HepG2 (cell line): Measurements from ENCODE around the gene ESYT3. TPM values are rescaled to one million over a fixed set of nuclear protein-coding genes. Genes with fewer than 3 reads are reported as not detected.

Experiments
- ATAC-seq: fragments of 200-7000 bp; cut with Tn5 transposase; 3 replicates; pipeline ENCODE4 v1.9.1; 2020; ENCODE audit warnings: mild to moderate bottlenecking, moderate library complexity
- BruUV-seq: library from RNA; stranded (reverse); fragments of 400-500 nt; replicated peaks from 2 replicates; lab custom pipeline; 2021; lab: Mats Ljungman, UMichigan
- CTCF ChIA-PET: fragments of 300-600 bp; formaldehyde crosslinking; extraction: SDS; loops from one replicate; lab custom pipeline; 2021; ENCODE audit warnings: low total read pairs, inconsistent platforms, low intra/inter-chr PET ratio; lab: Yijun Ruan, JAX
- POLR2A ChIA-PET: fragments of 350-600 bp; sonication (Branson Sonifier 250); formaldehyde crosslinking; loops from one replicate; lab custom pipeline; 2020; ENCODE audit warnings: antibody characterized with exemption, inconsistent platforms; lab: Yijun Ruan, JAX
- DNase-seq: peaks from one replicate; pipeline ENCODE4 v3.0.0-alpha.2; 2015; ENCODE audit warnings: low spot score
- FAIRE-seq: peaks from 3 replicates; lab custom pipeline; 2011; peaks lifted over from hg19 to GRCh38; lab: Jason Lieb, UNC
- H2AFZ ChIP-seq: one replicate; pipeline ENCODE4 v1.6.1; 2011; ENCODE audit warnings: low read length, inconsistent platforms
- H3K27ac ChIP-seq: fragments of 300-600 bp; 3 replicates; pipeline ENCODE4 v1.8.0; 2011; ENCODE audit warnings: mixed run types, mild to moderate bottlenecking, mixed read lengths, low read length, inconsistent platforms; ENCODE audit not compliant: insufficient read depth; ENCODE audit errors: extremely low read length
- H3K27me3 ChIP-seq, 2 experiments: fragments of 200-600 bp in 1 of 2; 2 replicates in 1 of 2; 3 replicates in 1 of 2; pipeline versions ENCODE4 v1.6.0 to v1.8.0; 2011; ENCODE audit warnings: low read length in 2 of 2, mild to moderate bottlenecking in 2 of 2, moderate library complexity in 2 of 2, inconsistent platforms in 1 of 2; ENCODE audit not compliant: insufficient read depth in 2 of 2, control insufficient read depth in 1 of 2
- H3K36me3 ChIP-seq, 2 experiments: fragments of 200-600 bp in 1 of 2; replicated peaks in 1 of 2; 2 replicates in 1 of 2; 3 replicates in 1 of 2; pipeline versions ENCODE4 v1.5.1 to v1.8.0; 2011; ENCODE audit warnings: low read length in 2 of 2, inconsistent platforms in 1 of 2; ENCODE audit not compliant: insufficient read depth in 2 of 2, control insufficient read depth in 1 of 2
- H3K4me1 ChIP-seq: 2 replicates; pipeline ENCODE4 v1.5.1; 2012; ENCODE audit warnings: low read length, inconsistent platforms; ENCODE audit not compliant: insufficient read depth
- H3K4me2 ChIP-seq: 2 replicates; pipeline ENCODE4 v1.6.0; 2011; ENCODE audit warnings: low read depth, low read length, inconsistent platforms
- H3K4me3 ChIP-seq, 3 experiments: fragments of 200-600 bp in 1 of 3; sonication (generic), shearing (Covaris generic) in 1 of 3; replicated peaks in 1 of 3; 2 replicates each; pipeline ENCODE4 v1.5.1; 2011 to 2016; ENCODE audit warnings: low read length in 3 of 3, inconsistent platforms in 2 of 3, low read depth in 2 of 3, mild to moderate bottlenecking in 2 of 3, control low read depth in 1 of 3, mixed read lengths in 1 of 3; ENCODE audit not compliant: insufficient read depth in 1 of 3
- H3K79me2 ChIP-seq: one replicate; pipeline ENCODE4 v1.6.1; 2011; ENCODE audit warnings: low read length, inconsistent platforms; ENCODE audit not compliant: insufficient read depth
- H3K9ac ChIP-seq: 2 replicates; pipeline ENCODE4 v1.6.0; 2011; ENCODE audit warnings: mild to moderate bottlenecking, low read depth, low read length, inconsistent platforms; ENCODE audit not compliant: insufficient read depth
- H3K9me3 ChIP-seq: 2 replicates; pipeline ENCODE4 v1.5.1; 2012; ENCODE audit warnings: mild to moderate bottlenecking, low read length
- H4K20me1 ChIP-seq: 2 replicates; pipeline ENCODE4 v1.6.0; 2011; ENCODE audit warnings: inconsistent platforms, mild to moderate bottlenecking, low read length, moderate library complexity; ENCODE audit not compliant: insufficient read depth
- CBFB ChIP-seq: sonication (generic); formaldehyde crosslinking; IDR thresholded peaks from 2 replicates; pipeline ENCODE4 v1.4.0; 2020; ENCODE audit warnings: missing genetic modification reagents
- CCDC6 ChIP-seq: sonication (generic); formaldehyde crosslinking; IDR thresholded peaks from 2 replicates; pipeline ENCODE4 v1.8.1; 2022; ENCODE audit warnings: mild to moderate bottlenecking, missing genetic modification reagents, moderate library complexity
- ELF4 ChIP-seq: sonication (generic); formaldehyde crosslinking; IDR thresholded peaks from 2 replicates; pipeline ENCODE4 v1.5.0; 2020; ENCODE audit warnings: missing genetic modification reagents, mild to moderate bottlenecking, moderate library complexity, borderline replicate concordance
- FOXC1 ChIP-seq: sonication (generic); formaldehyde crosslinking; IDR thresholded peaks from 2 replicates; pipeline ENCODE4 v1.8.0; 2022; ENCODE audit warnings: mild to moderate bottlenecking, missing genetic modification reagents, borderline replicate concordance
- HOXD1 ChIP-seq: sonication (generic); formaldehyde crosslinking; IDR thresholded peaks from 2 replicates; pipeline ENCODE4 v1.5.0; 2020; ENCODE audit warnings: missing genetic modification reagents
- MED13 ChIP-seq: sonication (generic); formaldehyde crosslinking; IDR thresholded peaks from 2 replicates; pipeline ENCODE4 v1.5.0; 2020; ENCODE audit warnings: missing genetic modification reagents
- MIER2 ChIP-seq: IDR thresholded peaks from 2 replicates; pipeline ENCODE4 v1.6.1; 2016; ENCODE audit warnings: missing biosample characterization, missing genetic modification reagents
- MYNN ChIP-seq: sonication (generic); formaldehyde crosslinking; IDR thresholded peaks from 2 replicates; pipeline ENCODE4 v1.4.0; 2020; ENCODE audit warnings: mild to moderate bottlenecking, low read depth, missing genetic modification reagents
- MZF1 ChIP-seq: sonication (generic); formaldehyde crosslinking; IDR thresholded peaks from 2 replicates; pipeline ENCODE4 v1.8.1; 2023; ENCODE audit warnings: mild to moderate bottlenecking, missing genetic modification reagents, borderline replicate concordance
- POGZ ChIP-seq: sonication (generic); formaldehyde crosslinking; IDR thresholded peaks from 2 replicates; pipeline ENCODE4 v1.4.0; 2020; ENCODE audit warnings: mild to moderate bottlenecking, missing genetic modification reagents
- SRSF1 ChIP-seq: fragments of 200-400 bp; formaldehyde crosslinking; optimal IDR thresholded peaks from 2 replicates; pipeline ENCODE3; 2017; ENCODE audit warnings: mild to moderate bottlenecking, low read depth, low read length, moderate library complexity
- THAP11 ChIP-seq: IDR thresholded peaks from 2 replicates; pipeline ENCODE4 v1.6.1; 2016; ENCODE audit warnings: missing biosample characterization, missing genetic modification reagents
- ZHX2 ChIP-seq, 2 experiments: sonication (generic) in 1 of 2; formaldehyde crosslinking in 1 of 2; IDR thresholded peaks; 2 replicates each; pipeline versions ENCODE4 v1.6.1 to v1.9.0; 2014 to 2022; ENCODE audit warnings: antibody characterized with exemption in 1 of 2, borderline replicate concordance in 1 of 2, inconsistent platforms in 1 of 2, low read depth in 1 of 2, missing genetic modification reagents in 1 of 2
- ZNF331 ChIP-seq: sonication (generic); formaldehyde crosslinking; IDR thresholded peaks from 2 replicates; pipeline ENCODE4 v1.4.0; 2020; ENCODE audit warnings: missing genetic modification reagents
- ZNF430 ChIP-seq: sonication (generic); formaldehyde crosslinking; IDR thresholded peaks from 2 replicates; pipeline ENCODE4 v1.9.0; 2021; ENCODE audit warnings: mild to moderate bottlenecking, missing genetic modification reagents
- WGBS: methylation state at CpG from one replicate; pipeline ENCODE4 v1.1.6; 2017; ENCODE audit warnings: low lambda C conversion rate; 5-methylcytosine and 5-hydroxymethylcytosine counted together
- in situ Hi-C: cut with HindIII; loops from 2 replicates; pipeline ENCODE4 v1.10.0; 2017; ENCODE audit warnings: low pct_unique_long_range_greater_than_20kb; ENCODE audit not compliant: extremely low pct_ligation_motif_present
- intact Hi-C: fragments of 100-400 bp; cut with micrococcal nuclease; formaldehyde crosslinking; loops from one replicate; pipeline ENCODE4 v1.10.0; 2022; ENCODE audit not compliant: unreplicated experiment
- polyA plus RNA-seq, 8 experiments: library from polyadenylated mRNA; depleted of rRNA in 3 of 8; stranded (reverse) in 7 of 8; unstranded in 1 of 8; fragments of >200 nt; fragmentation: Illumina TruSeq in 4 of 8; extraction: Trizol in 4 of 8; gene quantifications; 2 replicates each; pipeline versions ENCODE4 v1.2.1 to v1.2.3, GENCODE V29; 2011 to 2016; ENCODE audit warnings: low read depth in 4 of 8, missing spikeins in 1 of 8, mixed read lengths in 1 of 8; ENCODE audit not compliant: insufficient read depth in 1 of 8
- total RNA-seq, 5 experiments: library from RNA; depleted of rRNA; stranded (reverse); fragments of >200 nt; fragmentation: Illumina TruSeq; extraction: Trizol; gene quantifications; 2 replicates each; pipeline ENCODE4 v1.2.3, GENCODE V29; 2016; ENCODE audit warnings: low read depth in 1 of 5

Gene ESYT3
- total and polyA plus RNA-seq, 2 of the 13 experiments (the other 11 are each of a cell fraction or from before 2014, with no cell fraction given): 1.5 to 4.1 TPM

- in situ Hi-C loops: no loop called here
- ATAC-seq (no peak), DNase-seq (no peak), FAIRE-seq (no peak)
- 93% methylated on average over 2 of the region's 2 CpGs for WGBS
- H2AFZ ChIP-seq: no peak overlapping the region
- H3K9ac ChIP-seq: no peak overlapping the region
- intact Hi-C loops: no loop called here
- H3K4me1 ChIP-seq: no peaks in the 10 kb centered on the region
- ChIA-PET POLR2A (no interaction called here), CTCF (no interaction called here)
- no TSS peak for BruUV-seq
- H3K4me3 ChIP-seq: no peak overlapping the region
- H4K20me1 ChIP-seq: no peaks in the 10 kb centered on the region
- H3K36me3 ChIP-seq: 0 out of 5 replicates have a peak, but pooled peaks cover 0 to 6% of the 10 kb centered on the region in 2 experiments
- no peaks in the 10 kb centered on the region for H3K27me3 ChIP-seq
- no peaks in the 10 kb centered on the region for H3K9me3 ChIP-seq
- H3K27ac ChIP-seq: no peak overlapping the region
- no peak for TF ChIP-seq THAP11
- TF ChIP-seq HOXD1 (CRISPR knock-in tag): no peak
- TF ChIP-seq MED13 (CRISPR knock-in tag): no peak
- TF ChIP-seq MYNN (CRISPR knock-in tag): no peak
- TF ChIP-seq MZF1 (CRISPR knock-in tag): no peak
- no peak for TF ChIP-seq SRSF1
- TF ChIP-seq ZHX2 (IDR thresholded peaks at IDR 0.05; ENCODE audit: low read depth): no peak
- no peak for TF ChIP-seq ZHX2 (CRISPR knock-in tag; IDR thresholded peaks at IDR 0.05; ENCODE audit: borderline replicate concordance)
- TF ChIP-seq POGZ: no peak
- TF ChIP-seq MIER2 (CRISPR knock-in tag): no peak
- no peak for TF ChIP-seq CCDC6 (CRISPR knock-in tag)
- TF ChIP-seq ZNF430 (CRISPR knock-in tag): no peak
- TF ChIP-seq FOXC1 (CRISPR knock-in tag): no peak
- no peak for TF ChIP-seq CBFB (CRISPR knock-in tag)
- no peak for TF ChIP-seq ELF4 (CRISPR knock-in tag)
- TF ChIP-seq ZNF331 (CRISPR knock-in tag): no peak
- no peaks in the 10 kb centered on the region for H3K79me2 ChIP-seq
- no peak overlapping the region for H3K4me2 ChIP-seq
These were observed 75.2 kb downstream of the ESYT3 start for GRCh38 chr3:138509586-138509985.
